ENCODE results near the gene DYNLL1. TPM values are rescaled to one million over a fixed set of nuclear protein-coding genes. Genes with fewer than 3 reads are reported as not detected.
"Not testable (repeated sequence)": the region's sequence is repeated elsewhere in the genome, so short reads cannot be mapped to it uniquely, and the experiment has no call there.

DYNLL1 gene
- total and polyA plus RNA-seq, 9 donors, result 92.9 to 522 (median 256) TPM

DNA sequence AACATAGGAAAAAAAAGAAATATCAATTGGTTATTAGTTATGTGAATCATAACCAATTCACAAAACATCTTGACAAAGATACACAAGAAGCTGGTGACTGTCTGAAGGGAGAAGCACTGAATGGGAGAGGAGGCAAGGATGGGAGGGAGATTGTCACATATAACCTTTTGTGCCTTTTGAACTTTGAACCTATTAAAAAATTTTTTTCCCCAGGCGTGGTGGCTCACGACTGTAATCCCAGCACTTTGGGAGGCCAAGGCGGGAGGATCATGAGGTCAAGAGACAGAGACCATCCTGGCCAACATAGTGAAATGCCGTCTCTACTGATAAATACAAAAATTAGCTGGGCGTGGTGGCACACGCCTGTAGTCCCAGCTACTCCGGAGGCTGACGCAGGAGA is 12.6 kb downstream of the DYNLL1 start:
- intact Hi-C loops (cut with DNase I), result no loop called here
- Histone ChIP-seq H3K4me3 (no peak overlapping the region), H3K27me3 (no peaks in the 10 kb centered on the region), H3K4me1 (ENCODE audit: insufficient read depth) (no peaks in the 10 kb centered on the region), H3K36me3 (no peaks in the 10 kb centered on the region), H3K9me3 (no peaks in the 10 kb centered on the region), H3K27ac (no peak overlapping the region)
- DNase-seq, result no peak
- TF ChIP-seq EP300 (IDR thresholded peaks at IDR 0.05) (no peak), POLR2A (IDR thresholded peaks at IDR 0.05) (no peak)
- TF ChIP-seq, protein P1, sequence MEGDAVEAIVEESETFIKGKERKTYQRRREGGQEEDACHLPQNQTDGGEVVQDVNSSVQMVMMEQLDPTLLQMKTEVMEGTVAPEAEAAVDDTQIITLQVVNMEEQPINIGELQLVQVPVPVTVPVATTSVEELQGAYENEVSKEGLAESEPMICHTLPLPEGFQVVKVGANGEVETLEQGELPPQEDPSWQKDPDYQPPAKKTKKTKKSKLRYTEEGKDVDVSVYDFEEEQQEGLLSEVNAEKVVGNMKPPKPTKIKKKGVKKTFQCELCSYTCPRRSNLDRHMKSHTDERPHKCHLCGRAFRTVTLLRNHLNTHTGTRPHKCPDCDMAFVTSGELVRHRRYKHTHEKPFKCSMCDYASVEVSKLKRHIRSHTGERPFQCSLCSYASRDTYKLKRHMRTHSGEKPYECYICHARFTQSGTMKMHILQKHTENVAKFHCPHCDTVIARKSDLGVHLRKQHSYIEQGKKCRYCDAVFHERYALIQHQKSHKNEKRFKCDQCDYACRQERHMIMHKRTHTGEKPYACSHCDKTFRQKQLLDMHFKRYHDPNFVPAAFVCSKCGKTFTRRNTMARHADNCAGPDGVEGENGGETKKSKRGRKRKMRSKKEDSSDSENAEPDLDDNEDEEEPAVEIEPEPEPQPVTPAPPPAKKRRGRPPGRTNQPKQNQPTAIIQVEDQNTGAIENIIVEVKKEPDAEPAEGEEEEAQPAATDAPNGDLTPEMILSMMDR (IDR thresholded peaks at IDR 0.05), result no peak
- 91 to 94% (median 92%) methylated on average over 8 of the region's 8 CpGs for WGBS, 3 donors

DNA sequence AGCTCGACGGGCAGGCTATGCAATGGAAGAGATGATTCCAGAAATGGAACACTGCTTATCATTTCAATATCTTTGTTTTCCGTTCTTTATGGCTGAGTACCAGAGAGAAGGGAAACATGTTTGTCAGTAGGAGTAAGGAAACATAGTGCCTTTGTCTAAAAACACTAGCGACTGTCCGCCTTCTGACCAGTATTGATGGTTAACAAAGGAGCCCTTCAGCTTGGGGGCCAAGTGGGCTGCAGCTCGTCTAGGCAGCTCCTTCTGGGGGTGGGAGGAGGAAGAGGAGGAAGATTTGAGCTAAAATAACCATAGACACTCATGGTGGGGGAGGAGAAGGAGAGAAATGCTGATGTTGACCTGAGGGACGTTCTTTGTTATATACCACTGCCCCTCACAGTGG is 18.1 kb downstream of the DYNLL1 start:
- WGBS, 3 donors, result 79 to 86% (median 83%) methylated on average over 7 of the region's 7 CpGs
- no peak overlapping the region for H3K27ac ChIP-seq

DNA sequence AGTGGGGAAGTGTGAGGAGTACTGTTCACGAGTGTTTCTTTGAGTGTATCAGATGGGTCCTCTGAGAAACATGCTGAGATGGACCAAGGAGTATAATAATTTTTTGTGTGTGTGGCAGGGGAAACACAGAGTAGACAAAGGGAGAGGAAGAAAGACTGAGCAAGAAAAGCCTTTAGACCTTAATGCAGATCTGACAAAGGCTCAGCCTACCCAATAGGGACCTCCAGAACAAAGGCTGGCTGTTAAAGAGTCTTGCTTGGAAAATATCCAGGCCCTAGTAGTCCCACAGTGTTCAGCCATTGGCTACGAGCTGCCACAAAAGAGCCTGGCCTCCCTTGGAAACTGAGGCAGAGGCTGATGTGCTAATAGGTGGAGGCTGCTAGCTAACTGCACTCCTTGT is 19.6 kb downstream of the DYNLL1 start:
- no peak for TF ChIP-seq EP300 (IDR thresholded peaks at IDR 0.05)
- TF ChIP-seq, protein P1 (IDR thresholded peaks at IDR 0.05), result no peak
- no peak for DNase-seq
- no peaks in the 10 kb centered on the region for H3K27me3 ChIP-seq
- WGBS, 3 donors, result 90 to 94% (median 93%) methylated on average over 2 of the region's 2 CpGs
- H3K9me3 ChIP-seq, result no peaks in the 10 kb centered on the region
- H3K4me3 ChIP-seq, result no peak overlapping the region
- no peak overlapping the region for H3K27ac ChIP-seq
- no peaks in the 10 kb centered on the region for H3K36me3 ChIP-seq
- no peaks in the 10 kb centered on the region for H3K4me1 ChIP-seq (ENCODE audit: insufficient read depth)
- intact Hi-C loops (cut with DNase I), result no loop called here

More for the DNA sequence above, 18.1 kb downstream of the DYNLL1 start:
- TF ChIP-seq EP300 (IDR thresholded peaks at IDR 0.05) (no peak), POLR2A (IDR thresholded peaks at IDR 0.05) (no peak)
- TF ChIP-seq, protein P1 (IDR thresholded peaks at IDR 0.05), result no peak
- Histone ChIP-seq H3K4me1 (ENCODE audit: insufficient read depth) (no peaks in the 10 kb centered on the region), H3K36me3 (no peaks in the 10 kb centered on the region), H3K27me3 (no peaks in the 10 kb centered on the region), H3K9me3 (no peaks in the 10 kb centered on the region), H3K4me3 (no peak overlapping the region)
- no peak for DNase-seq
- intact Hi-C loops (cut with DNase I), result no loop called here

DNA sequence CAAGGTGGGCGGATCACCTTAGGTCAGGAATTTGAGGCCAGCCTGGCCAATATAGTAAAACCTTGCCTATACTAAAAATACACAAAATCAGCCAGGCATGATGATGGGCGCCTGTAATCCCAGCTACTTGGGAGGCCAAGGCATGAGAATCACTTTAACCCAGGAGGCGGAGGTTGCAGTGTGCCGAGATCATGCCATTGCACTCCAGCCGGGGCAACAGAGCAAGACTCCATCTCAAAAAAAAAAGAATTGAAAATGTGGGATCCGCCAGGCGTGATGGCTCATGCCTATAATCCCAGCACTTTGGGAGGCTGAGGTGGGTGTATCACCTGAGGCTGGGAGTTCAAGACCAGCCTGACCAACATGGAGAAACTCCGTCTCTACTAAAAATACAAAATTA is 23.4 kb downstream of the DYNLL1 start:
- intact Hi-C loops (cut with DNase I); DNase-seq; H3K27ac ChIP-seq; H3K9me3 ChIP-seq; H3K4me1 ChIP-seq (ENCODE audit: insufficient read depth); H3K36me3 ChIP-seq; H3K4me3 ChIP-seq; H3K27me3 ChIP-seq: not testable (repeated sequence)
- WGBS, 3 donors, result 96 to 98% (median 97%) methylated on average over 8 of the region's 8 CpGs

DNA sequence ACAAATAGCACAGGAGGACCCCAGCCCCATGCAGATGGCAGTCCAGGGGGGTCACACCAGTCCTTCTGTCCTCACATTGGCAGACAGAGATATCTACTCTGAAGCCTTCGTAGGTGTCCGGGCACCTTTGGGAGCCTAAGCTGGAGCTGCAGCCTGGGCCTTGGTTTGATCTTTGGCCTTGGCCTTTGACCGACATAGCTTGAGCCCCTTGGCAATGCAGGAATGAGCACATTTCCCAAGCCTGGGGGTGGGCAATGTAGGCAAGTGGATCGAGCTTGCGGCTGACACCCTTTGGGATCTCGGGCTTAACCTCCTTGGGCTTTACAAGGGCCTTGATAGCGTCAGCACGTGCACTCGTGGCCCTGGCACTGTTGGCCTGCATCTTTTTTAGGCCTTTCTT is 26.7 kb downstream of the DYNLL1 start:
- TF ChIP-seq EP300 (IDR thresholded peaks at IDR 0.05) (no peak), POLR2A (IDR thresholded peaks at IDR 0.05) (no peak)
- TF ChIP-seq, protein P1 (IDR thresholded peaks at IDR 0.05), result no peak
- Histone ChIP-seq H3K27ac (no peak overlapping the region), H3K9me3 (no peaks in the 10 kb centered on the region), H3K4me1 (ENCODE audit: insufficient read depth) (no peaks in the 10 kb centered on the region), H3K36me3 (no peaks in the 10 kb centered on the region), H3K4me3 (no peak overlapping the region), H3K27me3 (no peaks in the 10 kb centered on the region)
- intact Hi-C loops (cut with DNase I), result no loop called here
- DNase-seq, result no peak
- 88 to 90% (median 88%) methylated on average over 9 of the region's 9 CpGs for WGBS, 3 donors
